HepG2 (cell line): ENCODE measurements around the gene HDGF. TPM values are rescaled to one million over a fixed set of nuclear protein-coding genes. Genes with fewer than 3 reads are reported as not detected.

Experiments
- DPF2 ChIP-seq: sonication (generic); formaldehyde crosslinking; IDR thresholded peaks from 2 replicates; pipeline ENCODE4 v1.4.0; 2020; ENCODE audit warnings: mild to moderate bottlenecking, low read depth, missing genetic modification reagents, borderline replicate concordance
- ELF1 ChIP-seq: sonication (generic); formaldehyde crosslinking; IDR thresholded peaks from 2 replicates; pipeline ENCODE4 v1.4.0; 2020; ENCODE audit warnings: missing genetic modification reagents
- FOXO1 ChIP-seq: sonication (generic); formaldehyde crosslinking; IDR thresholded peaks from 2 replicates; pipeline ENCODE4 v1.4.0; 2020; ENCODE audit warnings: missing genetic modification reagents
- FOXP4 ChIP-seq: sonication (generic); formaldehyde crosslinking; IDR thresholded peaks from 2 replicates; pipeline ENCODE4 v1.4.0; 2020; ENCODE audit warnings: missing genetic modification reagents
- GABPA ChIP-seq, 2 experiments: IDR thresholded peaks; 2 replicates each; pipeline ENCODE4 v1.6.1; 2011 to 2016; ENCODE audit warnings: low read depth in 2 of 2, low read length in 1 of 2, missing biosample characterization in 1 of 2, missing genetic modification characterization in 1 of 2
- GATAD2A ChIP-seq: IDR thresholded peaks from 2 replicates; pipeline ENCODE4 v1.6.1; 2016
- KAT7 ChIP-seq: IDR thresholded peaks from 2 replicates; pipeline ENCODE4 v1.6.1; 2018; ENCODE audit warnings: borderline replicate concordance, missing compliant biosample characterization
- KMT2A ChIP-seq: sonication (generic); formaldehyde crosslinking; IDR thresholded peaks from 2 replicates; pipeline ENCODE4 v1.4.0; 2020; ENCODE audit warnings: missing genetic modification reagents
- NFE2 ChIP-seq: sonication (generic); formaldehyde crosslinking; IDR thresholded peaks from 2 replicates; pipeline ENCODE4 v1.4.0; 2020; ENCODE audit warnings: missing genetic modification reagents
- RAD21 ChIP-seq: fragments of 450-650 bp; formaldehyde crosslinking; IDR thresholded peaks from 2 replicates; pipeline ENCODE4 v1.5.0; 2020; ENCODE audit warnings: mild to moderate bottlenecking
- SOX6 ChIP-seq, 2 experiments: fragments of 450-650 bp in 1 of 2; sonication (generic) in 1 of 2; formaldehyde crosslinking in 1 of 2; IDR thresholded peaks; 2 replicates each; pipeline versions ENCODE4 v1.4.0 to v1.6.1; 2017 to 2020; ENCODE audit warnings: antibody characterized with exemption in 1 of 2, mild to moderate bottlenecking in 1 of 2, missing genetic modification reagents in 1 of 2
- TOPORS ChIP-seq: sonication (generic); formaldehyde crosslinking; IDR thresholded peaks from 2 replicates; pipeline ENCODE4 v1.8.0; 2023; ENCODE audit warnings: mild to moderate bottlenecking, missing genetic modification reagents
- TSC22D2 ChIP-seq: sonication (generic); formaldehyde crosslinking; IDR thresholded peaks from 2 replicates; pipeline ENCODE4 v1.5.1; 2020; ENCODE audit warnings: missing genetic modification reagents, mild to moderate bottlenecking, borderline replicate concordance
- ZBTB25 ChIP-seq: IDR thresholded peaks from 2 replicates; pipeline ENCODE4 v1.6.1; 2018; ENCODE audit warnings: missing genetic modification reagents
- ZBTB4 ChIP-seq: sonication (generic); formaldehyde crosslinking; IDR thresholded peaks from 2 replicates; pipeline ENCODE4 v1.4.0; 2020; ENCODE audit warnings: missing genetic modification reagents, mild to moderate bottlenecking, borderline replicate concordance
- ZNF138 ChIP-seq: sonication (generic); formaldehyde crosslinking; IDR thresholded peaks from 2 replicates; pipeline ENCODE4 v1.5.0; 2020; ENCODE audit warnings: mild to moderate bottlenecking, low read depth, missing genetic modification reagents
- ZNF780A ChIP-seq: sonication (generic); formaldehyde crosslinking; IDR thresholded peaks from 2 replicates; pipeline ENCODE4 v1.8.0; 2022; ENCODE audit warnings: mild to moderate bottlenecking, missing genetic modification reagents, moderate library complexity
- ZNF792 ChIP-seq: IDR thresholded peaks from 2 replicates; pipeline ENCODE4 v1.6.1; 2016
- polyA plus RNA-seq, 8 experiments: library from polyadenylated mRNA; depleted of rRNA in 3 of 8; stranded (reverse) in 7 of 8; unstranded in 1 of 8; fragments of >200 nt; fragmentation: Illumina TruSeq in 4 of 8; extraction: Trizol in 4 of 8; gene quantifications; 2 replicates each; pipeline versions ENCODE4 v1.2.1 to v1.2.3, GENCODE V29; 2011 to 2016; ENCODE audit warnings: low read depth in 4 of 8, missing spikeins in 1 of 8, mixed read lengths in 1 of 8; ENCODE audit not compliant: insufficient read depth in 1 of 8
- total RNA-seq, 5 experiments: library from RNA; depleted of rRNA; stranded (reverse); fragments of >200 nt; fragmentation: Illumina TruSeq; extraction: Trizol; gene quantifications; 2 replicates each; pipeline ENCODE4 v1.2.3, GENCODE V29; 2016; ENCODE audit warnings: low read depth in 1 of 5
- TF ChIP-seq, protein P1 (sequence below): sonication (generic); formaldehyde crosslinking; IDR thresholded peaks from 2 replicates; pipeline ENCODE4 v1.9.0; 2022; ENCODE audit warnings: low read depth, missing genetic modification reagents
- TF ChIP-seq, protein P2 (sequence below): sonication (generic); formaldehyde crosslinking; IDR thresholded peaks from 2 replicates; pipeline ENCODE4 v1.5.0; 2020; ENCODE audit warnings: mild to moderate bottlenecking, missing genetic modification reagents, moderate library complexity

HDGF gene
- total and polyA plus RNA-seq, 2 of the 13 experiments (the other 11 are each of a cell fraction or from before 2014, with no cell fraction given): 156 to 196 TPM

DNA sequence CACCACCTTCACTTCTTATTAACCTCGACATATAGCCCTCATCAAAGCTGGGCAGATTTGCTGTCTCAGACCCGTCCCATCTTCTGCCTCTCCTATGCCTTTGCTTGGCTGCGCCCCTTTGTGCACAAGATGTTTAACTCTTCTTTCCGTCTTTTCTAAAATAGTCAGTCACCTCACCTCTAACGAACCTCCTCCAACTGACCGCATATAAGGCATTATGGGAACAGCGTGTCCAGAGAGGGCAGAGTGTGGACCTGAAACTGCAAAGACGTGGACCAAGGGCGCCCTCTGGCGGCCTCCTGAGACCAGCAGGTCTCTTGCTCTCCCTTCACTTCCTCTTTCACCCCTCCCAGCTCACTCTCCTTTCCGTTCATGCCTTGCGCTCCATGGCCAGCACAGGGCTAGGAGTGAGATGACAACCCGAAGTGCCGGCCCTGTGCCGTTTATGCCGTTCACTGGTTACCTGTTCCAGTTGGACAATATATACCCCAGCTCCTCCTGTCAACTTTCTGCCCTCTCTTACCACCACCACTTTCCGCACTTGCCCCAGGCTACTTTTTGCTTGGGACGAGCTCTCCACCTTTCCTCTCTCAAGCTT is 25.7 kb downstream of the HDGF start (continued):
- TF ChIP-seq ZBTB4 (CRISPR knock-in tag) (no peak), KMT2A (CRISPR knock-in tag) (0 out of 2 replicates have a peak, but pooled peaks have one; percentile 43), FOXP4 (CRISPR knock-in tag) (no peak), ZBTB25 (CRISPR knock-in tag) (no peak), FOXO1 (CRISPR knock-in tag) (0 out of 2 replicates have a peak, but pooled peaks have one; percentile 15), ZNF792 (CRISPR knock-in tag) (peak; percentile 59; the same call in 1 of the 2 replicates), GABPA (IDR thresholded peaks at IDR 0.05; ENCODE audit: low read depth, low read length) (0 out of 2 replicates have a peak, but pooled peaks have one; percentile 30), GABPA (CRISPR knock-in tag; IDR thresholded peaks at IDR 0.05; ENCODE audit: low read depth) (peak; percentile 75), KAT7 (CRISPR knock-in tag) (no peak), ZNF138 (CRISPR knock-in tag) (no peak), GATAD2A (peak; percentile 52; the same call in 1 of the 2 replicates), TSC22D2 (CRISPR knock-in tag) (0 out of 2 replicates have a peak, but pooled peaks have one; percentile 54), SOX6 (IDR thresholded peaks at IDR 0.05) (no peak), SOX6 (CRISPR knock-in tag; IDR thresholded peaks at IDR 0.05) (0 out of 2 replicates have a peak, but pooled peaks have one; percentile 23), TOPORS (no peak), ZNF780A (CRISPR knock-in tag) (no peak), DPF2 (no peak), RAD21 (CRISPR knock-in tag) (peak; percentile 92), NFE2 (CRISPR knock-in tag) (no peak), ELF1 (CRISPR knock-in tag) (peak; percentile 78)
- TF ChIP-seq, protein P1, sequence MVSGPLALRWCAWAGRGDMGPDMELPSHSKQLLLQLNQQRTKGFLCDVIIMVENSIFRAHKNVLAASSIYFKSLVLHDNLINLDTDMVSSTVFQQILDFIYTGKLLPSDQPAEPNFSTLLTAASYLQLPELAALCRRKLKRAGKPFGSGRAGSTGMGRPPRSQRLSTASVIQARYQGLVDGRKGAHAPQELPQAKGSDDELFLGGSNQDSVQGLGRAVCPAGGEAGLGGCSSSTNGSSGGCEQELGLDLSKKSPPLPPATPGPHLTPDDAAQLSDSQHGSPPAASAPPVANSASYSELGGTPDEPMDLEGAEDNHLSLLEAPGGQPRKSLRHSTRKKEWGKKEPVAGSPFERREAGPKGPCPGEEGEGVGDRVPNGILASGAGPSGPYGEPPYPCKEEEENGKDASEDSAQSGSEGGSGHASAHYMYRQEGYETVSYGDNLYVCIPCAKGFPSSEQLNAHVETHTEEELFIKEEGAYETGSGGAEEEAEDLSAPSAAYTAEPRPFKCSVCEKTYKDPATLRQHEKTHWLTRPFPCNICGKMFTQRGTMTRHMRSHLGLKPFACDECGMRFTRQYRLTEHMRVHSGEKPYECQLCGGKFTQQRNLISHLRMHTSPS (CRISPR knock-in tag): 0 out of 2 replicates have a peak, but pooled peaks have one; percentile 18
- TF ChIP-seq, protein P2, sequence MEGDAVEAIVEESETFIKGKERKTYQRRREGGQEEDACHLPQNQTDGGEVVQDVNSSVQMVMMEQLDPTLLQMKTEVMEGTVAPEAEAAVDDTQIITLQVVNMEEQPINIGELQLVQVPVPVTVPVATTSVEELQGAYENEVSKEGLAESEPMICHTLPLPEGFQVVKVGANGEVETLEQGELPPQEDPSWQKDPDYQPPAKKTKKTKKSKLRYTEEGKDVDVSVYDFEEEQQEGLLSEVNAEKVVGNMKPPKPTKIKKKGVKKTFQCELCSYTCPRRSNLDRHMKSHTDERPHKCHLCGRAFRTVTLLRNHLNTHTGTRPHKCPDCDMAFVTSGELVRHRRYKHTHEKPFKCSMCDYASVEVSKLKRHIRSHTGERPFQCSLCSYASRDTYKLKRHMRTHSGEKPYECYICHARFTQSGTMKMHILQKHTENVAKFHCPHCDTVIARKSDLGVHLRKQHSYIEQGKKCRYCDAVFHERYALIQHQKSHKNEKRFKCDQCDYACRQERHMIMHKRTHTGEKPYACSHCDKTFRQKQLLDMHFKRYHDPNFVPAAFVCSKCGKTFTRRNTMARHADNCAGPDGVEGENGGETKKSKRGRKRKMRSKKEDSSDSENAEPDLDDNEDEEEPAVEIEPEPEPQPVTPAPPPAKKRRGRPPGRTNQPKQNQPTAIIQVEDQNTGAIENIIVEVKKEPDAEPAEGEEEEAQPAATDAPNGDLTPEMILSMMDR (CRISPR knock-in tag): peak; percentile 98
